Smooth muscle cell (in vitro differentiated cells): Measurements from ENCODE around the gene CEP72. TPM values are rescaled to one million over a fixed set of nuclear protein-coding genes. Genes with fewer than 3 reads are reported as not detected.

Experiments used
- DNase-seq: peaks from one replicate; lab custom pipeline; 2025; ENCODE audit not compliant: unreplicated experiment; lab: John Stamatoyannopoulos, UW
- H2AFZ ChIP-seq: fragments of 200-600 bp; sonication (generic); 2 replicates; pipeline ENCODE4 v1.6.0; 2016; ENCODE audit warnings: antibody characterized with exemption, low read depth, mild to moderate bottlenecking
- H3F3A ChIP-seq: fragments of 200-600 bp; sonication (generic); 2 replicates; pipeline ENCODE4 v1.6.0; 2017; ENCODE audit warnings: antibody characterized with exemption, low read depth
- H3K27ac ChIP-seq: fragments of 200-600 bp; sonication (generic); 2 replicates; pipeline ENCODE4 v1.5.1; 2016; ENCODE audit warnings: low read depth, mild to moderate bottlenecking
- H3K27me3 ChIP-seq: fragments of 200-600 bp; sonication (generic); 2 replicates; pipeline ENCODE4 v1.6.1; 2016; ENCODE audit warnings: low read depth, mild to moderate bottlenecking
- H3K36me3 ChIP-seq: fragments of 200-600 bp; sonication (generic); 2 replicates; pipeline ENCODE4 v1.5.1; 2016; ENCODE audit warnings: low read depth
- H3K4me1 ChIP-seq: fragments of 200-600 bp; sonication (generic); 2 replicates; pipeline ENCODE4 v1.5.1; 2016; ENCODE audit warnings: low read depth
- H3K4me2 ChIP-seq: fragments of 200-600 bp; sonication (generic); 2 replicates; pipeline ENCODE4 v1.6.0; 2016; ENCODE audit warnings: mild to moderate bottlenecking
- H3K4me3 ChIP-seq: fragments of 200-600 bp; sonication (generic); 2 replicates; pipeline ENCODE4 v1.5.1; 2016; ENCODE audit warnings: mild to moderate bottlenecking
- H3K79me2 ChIP-seq: fragments of 200-600 bp; sonication (generic); 2 replicates; pipeline ENCODE4 v1.6.0; 2016; ENCODE audit warnings: low read depth, mild to moderate bottlenecking
- H3K9ac ChIP-seq: fragments of 200-600 bp; sonication (generic); 2 replicates; pipeline ENCODE4 v1.6.0; 2016; ENCODE audit warnings: low read depth
- H3K9me3 ChIP-seq: fragments of 200-600 bp; sonication (generic); replicated peaks from 2 replicates; pipeline ENCODE4 v1.5.1; 2016; ENCODE audit warnings: low read depth
- H4K20me1 ChIP-seq: fragments of 200-600 bp; sonication (generic); 2 replicates; pipeline ENCODE4 v1.6.0; 2016; ENCODE audit warnings: low read depth
- CTCF ChIP-seq: fragments of 200-600 bp; sonication (generic); IDR thresholded peaks from 2 replicates; pipeline ENCODE4 v1.5.1; 2017; ENCODE audit warnings: borderline replicate concordance, mild to moderate bottlenecking, antibody characterized with exemption; ENCODE audit not compliant: insufficient read depth, poor library complexity, severe bottlenecking
- WGBS: methylation state at CpG from one replicate; pipeline ENCODE4 v1.1.7; 2016; ENCODE audit warnings: low lambda C conversion rate; 5-methylcytosine and 5-hydroxymethylcytosine counted together
- polyA plus RNA-seq: library from polyadenylated mRNA; unstranded; fragments of >200 nt; fragmentation: Nextera tagmentation; extraction: Ambion mirVana; gene quantifications from 2 replicates; pipeline ENCODE4 v1.2.1, GENCODE V29; 2016
- total RNA-seq: library from RNA; depleted of rRNA; stranded (reverse); fragments of >200 nt; gene quantifications from 2 replicates; pipeline ENCODE4 v1.2.3, GENCODE V29; 2014

The CEP72 gene
- total and polyA plus RNA-seq, 2 experiments from 2014 or later = 2.7 to 4.0 TPM

GRCh38 chr5:595285-595875 is 16.8 kb upstream of the CEP72 start:
- Histone ChIP-seq H3K4me1 (no peaks in the 10 kb centered on the region), H3K9me3 (no peaks in the 10 kb centered on the region), H3F3A (no peaks in the 10 kb centered on the region), H2AFZ (no peak overlapping the region), H4K20me1 (no peaks in the 10 kb centered on the region), H3K27me3 (peaks cover 44% of the 10 kb centered on the region), H3K27ac (no peak overlapping the region), H3K4me3 (no peak overlapping the region), H3K4me2 (no peak overlapping the region), H3K79me2 (no peaks in the 10 kb centered on the region), H3K36me3 (no peaks in the 10 kb centered on the region), H3K9ac (no peak overlapping the region)
- WGBS = 97% methylated on average over 3 of the region's 3 CpGs
- no peak for TF ChIP-seq CTCF
- DNase-seq = no peak

DNA sequence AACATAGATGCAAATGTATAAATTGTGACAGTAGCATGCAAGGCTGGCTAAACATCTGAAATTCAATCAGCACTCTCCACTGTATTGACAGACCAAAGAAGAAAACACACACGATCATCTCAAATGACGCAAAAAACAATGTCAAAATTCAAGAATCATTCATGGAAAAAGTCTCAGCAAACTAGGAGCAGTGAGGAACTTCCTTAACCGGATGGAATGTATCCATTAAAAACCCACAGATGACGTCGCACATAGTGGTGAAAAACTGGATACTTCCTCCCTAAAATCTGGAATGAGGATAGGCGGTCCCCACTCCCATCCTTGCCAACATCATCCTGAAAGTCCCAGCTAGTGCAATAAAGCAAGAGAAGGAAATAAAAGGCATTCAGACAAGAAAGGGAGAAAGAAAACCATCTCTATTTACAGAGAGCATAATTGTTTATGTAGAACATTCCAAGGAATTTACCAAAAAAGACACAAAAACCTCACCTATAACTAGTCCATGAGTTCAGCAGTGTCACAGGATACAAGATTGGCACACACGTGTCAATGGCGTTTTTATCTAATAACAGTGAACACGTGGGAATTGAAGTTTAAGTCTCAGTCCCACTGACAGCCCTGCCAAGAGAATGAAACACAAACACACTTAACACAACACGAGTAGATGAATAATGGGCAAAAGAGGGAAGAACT is 14.1 kb upstream of the CEP72 start:
- Histone ChIP-seq H3K9ac (no peak overlapping the region), H3K36me3 (no peaks in the 10 kb centered on the region), H3K9me3 (no peaks in the 10 kb centered on the region), H3K4me3 (no peak overlapping the region), H3K27ac (no peak overlapping the region), H3K79me2 (no peaks in the 10 kb centered on the region), H3K27me3 (peaks cover 40% of the 10 kb centered on the region), H4K20me1 (no peaks in the 10 kb centered on the region), H2AFZ (no peak overlapping the region), H3K4me1 (no peaks in the 10 kb centered on the region), H3F3A (no peaks in the 10 kb centered on the region), H3K4me2 (no peak overlapping the region)
- TF ChIP-seq CTCF = no peak
- 71% methylated on average over 10 of the region's 10 CpGs for WGBS
- DNase-seq = no peak

GRCh38 chr5:598564-598890 is 13.6 kb upstream of the CEP72 start:
- no peak overlapping the region for H2AFZ ChIP-seq
- no peaks in the 10 kb centered on the region for H3K4me1 ChIP-seq
- H3K79me2 ChIP-seq = no peaks in the 10 kb centered on the region
- no peaks in the 10 kb centered on the region for H3F3A ChIP-seq
- WGBS = 86% methylated on average over 14 of the region's 14 CpGs
- no peak overlapping the region for H3K4me3 ChIP-seq
- no peak overlapping the region for H3K9ac ChIP-seq
- H3K27me3 ChIP-seq = peaks cover 40% of the 10 kb centered on the region
- DNase-seq = no peak
- H3K4me2 ChIP-seq = no peak overlapping the region
- no peaks in the 10 kb centered on the region for H3K9me3 ChIP-seq
- no peaks in the 10 kb centered on the region for H4K20me1 ChIP-seq
- no peak overlapping the region for H3K27ac ChIP-seq
- TF ChIP-seq CTCF = no peak
- H3K36me3 ChIP-seq = no peaks in the 10 kb centered on the region
